Embryonic facial prominence (tissue), 1 donor: ENCODE data around the gene STOX1.
"Not testable (repeated sequence)": the region's sequence is repeated elsewhere in the genome, so short reads cannot be mapped to it uniquely, and the experiment has no call there.

Source experiments
- DNase-seq: peaks from one replicate; pipeline ENCODE4 v3.0.0-alpha.2; 2016; ENCODE audit errors: extremely low spot score

The STOX1 gene, protein sequence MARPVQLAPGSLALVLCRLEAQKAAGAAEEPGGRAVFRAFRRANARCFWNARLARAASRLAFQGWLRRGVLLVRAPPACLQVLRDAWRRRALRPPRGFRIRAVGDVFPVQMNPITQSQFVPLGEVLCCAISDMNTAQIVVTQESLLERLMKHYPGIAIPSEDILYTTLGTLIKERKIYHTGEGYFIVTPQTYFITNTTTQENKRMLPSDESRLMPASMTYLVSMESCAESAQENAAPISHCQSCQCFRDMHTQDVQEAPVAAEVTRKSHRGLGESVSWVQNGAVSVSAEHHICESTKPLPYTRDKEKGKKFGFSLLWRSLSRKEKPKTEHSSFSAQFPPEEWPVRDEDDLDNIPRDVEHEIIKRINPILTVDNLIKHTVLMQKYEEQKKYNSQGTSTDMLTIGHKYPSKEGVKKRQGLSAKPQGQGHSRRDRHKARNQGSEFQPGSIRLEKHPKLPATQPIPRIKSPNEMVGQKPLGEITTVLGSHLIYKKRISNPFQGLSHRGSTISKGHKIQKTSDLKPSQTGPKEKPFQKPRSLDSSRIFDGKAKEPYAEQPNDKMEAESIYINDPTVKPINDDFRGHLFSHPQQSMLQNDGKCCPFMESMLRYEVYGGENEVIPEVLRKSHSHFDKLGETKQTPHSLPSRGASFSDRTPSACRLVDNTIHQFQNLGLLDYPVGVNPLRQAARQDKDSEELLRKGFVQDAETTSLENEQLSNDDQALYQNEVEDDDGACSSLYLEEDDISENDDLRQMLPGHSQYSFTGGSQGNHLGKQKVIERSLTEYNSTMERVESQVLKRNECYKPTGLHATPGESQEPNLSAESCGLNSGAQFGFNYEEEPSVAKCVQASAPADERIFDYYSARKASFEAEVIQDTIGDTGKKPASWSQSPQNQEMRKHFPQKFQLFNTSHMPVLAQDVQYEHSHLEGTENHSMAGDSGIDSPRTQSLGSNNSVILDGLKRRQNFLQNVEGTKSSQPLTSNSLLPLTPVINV

DNA sequence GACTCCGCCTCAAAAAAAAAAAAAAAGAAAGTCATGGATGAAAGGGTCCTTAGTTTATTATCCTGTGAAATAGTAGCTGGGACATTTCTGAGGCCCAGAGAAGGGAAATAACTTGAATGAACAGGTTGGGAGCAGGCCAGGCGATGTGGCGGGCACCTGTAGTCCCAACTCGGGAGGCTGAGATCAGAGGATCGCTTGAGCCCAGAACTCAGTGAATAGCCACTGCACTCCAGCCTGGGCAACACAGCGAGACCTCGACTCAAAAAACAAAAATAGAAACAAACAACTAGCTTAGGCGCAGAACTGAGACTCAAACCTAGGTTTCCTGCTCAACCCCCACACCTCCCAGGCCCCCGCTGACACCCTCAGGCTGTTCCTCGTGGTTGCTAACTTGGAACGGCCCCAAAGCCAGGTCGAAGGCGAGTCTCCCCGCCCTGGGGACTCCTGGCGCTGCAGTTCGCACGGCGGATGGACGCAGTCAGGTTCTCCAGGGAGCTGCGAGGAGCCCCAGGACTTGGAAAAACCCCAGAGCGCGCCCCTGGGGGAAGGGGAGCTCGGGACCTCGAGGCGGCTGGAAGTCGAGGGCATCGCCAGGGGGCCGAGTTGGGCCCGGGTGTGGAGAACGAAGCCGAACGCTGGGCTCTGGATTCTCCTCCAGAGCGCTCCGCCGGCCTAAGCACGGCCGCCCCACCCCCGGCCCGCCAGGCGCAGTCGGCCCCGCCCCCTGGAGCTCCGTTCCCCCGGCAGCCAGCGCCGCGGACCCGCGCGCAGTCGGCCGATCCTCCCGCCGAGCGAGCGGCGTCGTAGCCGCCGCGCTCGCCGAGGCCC lies at the start of gene STOX1:
Gene STOX1 (plus strand): TSS at position 768 of the 828 bp plus-strand sequence. CDS start 93 bp downstream, outside the sequence.
- DNase-seq = peak; percentile 24

DNA sequence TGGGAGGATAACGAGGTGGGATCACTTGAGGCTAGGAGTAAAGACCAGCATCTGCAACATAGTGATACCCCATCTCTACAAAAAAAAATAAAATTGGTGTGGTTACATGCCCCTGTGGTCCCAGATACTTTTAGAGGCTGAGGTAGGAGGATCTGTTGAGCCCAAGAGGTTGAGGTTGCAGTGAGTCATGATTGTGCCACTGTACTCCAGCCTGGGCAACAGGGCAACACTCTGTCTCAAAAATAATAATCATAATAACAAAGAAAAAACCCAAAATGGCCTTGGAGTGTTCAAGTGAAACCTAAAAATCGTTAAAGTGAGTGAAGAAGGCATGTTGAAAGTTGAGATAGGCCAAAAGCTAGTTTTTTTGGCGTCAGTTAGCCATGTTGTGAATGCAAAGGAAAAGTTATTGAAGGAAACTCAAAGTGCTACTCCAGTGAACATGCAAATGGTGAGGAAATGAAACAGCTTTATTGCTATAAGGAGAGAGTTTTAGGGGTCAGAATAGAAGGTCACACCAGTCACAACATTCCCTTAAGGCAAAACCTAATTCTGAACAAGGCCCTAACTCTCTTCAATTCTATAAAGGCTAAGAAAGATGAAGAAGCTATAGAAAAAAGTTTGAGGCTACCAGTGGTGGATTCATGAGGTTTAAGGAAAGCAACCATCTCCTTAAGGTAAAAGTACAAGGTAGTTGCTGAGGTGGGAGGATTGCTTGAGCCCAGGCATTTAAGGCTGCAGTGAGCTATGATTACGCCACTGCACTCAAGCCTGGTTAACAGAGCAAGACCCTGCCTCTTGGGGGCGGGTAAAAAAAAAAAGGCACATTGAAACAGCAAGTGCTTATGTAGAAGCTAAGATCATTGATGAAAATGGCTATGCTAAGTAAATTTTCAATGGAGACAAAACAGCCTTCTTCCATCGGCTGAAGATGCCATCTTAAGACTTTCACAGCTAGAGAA lies 45.4 kb upstream of the STOX1 start:
- no peak for DNase-seq

DNA sequence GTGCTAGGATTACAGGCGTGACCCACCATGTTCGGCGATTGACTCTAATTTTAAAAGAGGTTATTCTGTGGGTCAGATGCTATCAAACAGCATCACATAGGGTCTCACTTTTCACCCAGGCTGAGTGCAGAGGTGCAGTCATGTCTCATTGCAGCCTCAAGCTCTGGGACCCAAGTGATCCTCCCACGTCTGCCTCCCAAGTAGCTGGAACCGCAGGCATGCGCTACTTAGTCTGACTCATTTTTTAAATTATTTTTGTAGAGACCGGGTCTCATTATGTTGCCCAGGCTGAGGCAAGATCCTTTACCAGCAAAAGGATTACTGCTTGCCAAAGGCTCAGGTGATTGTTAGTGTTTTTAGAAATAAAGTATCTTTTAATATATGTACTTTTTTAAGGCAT lies 42.9 kb upstream of the STOX1 start:
- no peak for DNase-seq

DNA sequence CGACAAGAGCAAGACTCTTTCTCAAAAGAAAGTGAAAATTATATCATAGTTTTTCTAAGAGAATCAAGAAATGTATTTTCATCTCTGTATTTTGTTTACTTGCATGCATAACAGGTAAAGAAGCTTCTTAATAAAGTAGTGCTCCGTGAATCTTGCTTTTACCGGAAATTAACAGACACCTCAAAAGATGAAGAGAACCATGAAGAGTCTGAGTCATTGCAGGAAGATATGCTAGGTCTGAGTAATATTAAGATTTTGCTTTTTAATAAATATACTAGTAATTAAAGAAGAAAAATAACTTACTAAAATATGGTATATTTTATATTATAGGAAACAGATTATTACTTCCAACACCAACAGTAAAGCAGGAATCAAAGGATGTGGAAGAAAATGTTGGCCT lies 39.5 kb upstream of the STOX1 start:
- no peak for DNase-seq

DNA sequence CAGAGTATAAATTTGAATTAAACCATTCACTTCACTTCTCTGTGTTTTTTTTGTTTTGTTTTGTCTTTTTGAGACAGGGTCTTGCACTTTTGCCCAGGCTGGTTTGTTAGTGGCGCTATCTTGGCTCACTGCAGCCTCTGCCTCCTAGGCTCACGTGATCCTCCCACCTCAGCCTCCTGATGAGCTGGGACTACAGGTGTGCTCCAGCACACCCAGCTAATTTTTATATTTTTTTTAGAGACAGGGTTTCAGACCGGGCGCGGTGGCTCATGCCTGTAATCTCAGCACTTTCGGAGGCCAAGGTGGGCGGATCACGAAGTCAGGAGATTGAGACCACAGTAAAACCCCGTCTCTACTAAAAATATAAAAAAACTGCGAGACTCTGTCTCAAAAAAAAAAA lies 36.9 kb upstream of the STOX1 start:
- DNase-seq = no peak

DNA sequence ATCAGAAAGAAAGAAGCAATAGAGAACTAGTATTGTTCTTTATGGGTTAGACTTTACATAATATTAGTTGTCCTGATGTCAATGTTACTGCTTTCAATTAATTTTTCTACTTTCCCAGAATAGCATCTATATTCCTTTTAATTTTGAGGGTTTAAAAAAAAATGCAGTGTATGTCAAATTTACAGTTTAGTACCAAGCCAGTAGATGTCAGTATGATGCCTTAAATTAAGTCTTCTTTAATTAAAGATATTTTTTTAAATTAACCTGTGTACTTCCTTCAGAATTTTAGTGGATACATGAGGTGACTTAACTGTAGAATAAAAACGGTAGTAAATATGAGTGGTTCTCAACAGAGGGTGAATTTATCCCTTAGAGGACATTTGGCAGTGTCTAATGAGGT lies 35.2 kb upstream of the STOX1 start:
- DNase-seq = no peak

DNA sequence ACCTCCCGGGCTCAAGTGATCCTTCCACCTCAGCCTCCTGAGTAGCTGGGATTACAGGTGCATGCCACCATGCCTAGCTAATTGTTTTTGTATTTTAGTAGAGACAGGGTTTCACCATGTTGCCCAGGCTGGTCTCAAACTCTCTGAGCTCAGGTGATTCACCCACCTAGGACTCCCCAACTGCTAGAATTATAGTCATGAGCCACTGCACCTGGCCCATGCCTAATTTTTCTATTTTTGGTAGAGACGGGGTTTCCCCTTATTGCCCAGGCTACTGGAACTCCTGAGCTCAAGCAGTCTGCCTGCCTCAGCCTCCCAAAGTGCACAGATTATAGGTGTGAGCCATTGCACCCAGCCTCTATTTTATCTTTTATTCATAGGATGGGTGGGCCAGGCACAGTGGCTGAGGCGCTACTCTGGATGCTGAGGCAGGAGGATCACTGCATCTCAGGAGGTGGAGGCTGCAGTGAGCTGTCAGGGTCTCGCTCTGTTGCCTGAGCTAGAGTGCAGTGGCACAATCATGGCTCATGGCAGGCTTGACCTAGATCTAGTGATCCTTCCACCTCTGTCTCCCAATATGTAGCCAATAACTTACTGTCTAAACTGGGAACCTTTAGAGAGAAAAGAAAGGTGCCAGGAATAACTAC lies 31.3 kb upstream of the STOX1 start:
- DNase-seq = no peak

DNA sequence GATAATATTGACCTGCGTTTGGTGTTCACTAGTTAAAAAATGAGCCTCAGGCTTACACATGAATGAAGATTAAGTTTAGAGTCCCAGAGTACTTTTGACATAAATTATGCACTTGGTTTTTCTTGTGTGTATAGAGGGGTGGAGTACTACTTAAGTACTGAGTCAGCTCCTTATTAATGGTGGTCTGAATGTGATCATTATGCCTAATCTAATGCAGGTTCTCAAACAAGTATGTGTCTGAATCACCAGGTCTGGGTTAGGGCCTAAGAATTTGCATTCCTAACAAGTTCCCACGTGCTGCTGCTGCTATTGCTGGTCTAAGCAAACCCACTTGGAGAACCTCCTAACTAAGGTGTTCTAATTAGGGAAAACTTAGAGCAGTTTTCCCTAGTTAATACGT lies 30.7 kb upstream of the STOX1 start:
- DNase-seq = no peak

DNA sequence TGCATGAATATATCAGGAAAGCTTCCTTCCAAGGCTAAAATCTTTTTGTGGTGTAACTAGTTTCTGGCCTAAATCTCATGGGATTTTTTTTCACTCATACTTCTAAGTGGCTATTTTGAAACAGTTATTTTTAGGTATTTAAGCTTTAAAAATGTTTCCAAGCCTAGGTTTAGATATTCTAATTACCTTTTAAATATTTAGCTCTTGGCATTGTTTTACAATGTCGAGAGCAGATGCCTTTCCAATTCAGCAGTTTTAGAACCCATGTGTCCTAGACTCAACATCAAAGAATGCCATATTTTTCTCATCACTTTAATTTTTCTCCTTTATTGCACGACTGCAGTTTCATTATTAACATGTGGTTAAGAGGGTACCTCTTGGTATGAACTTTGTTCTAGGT lies 27.1 kb upstream of the STOX1 start:
- no peak for DNase-seq

DNA sequence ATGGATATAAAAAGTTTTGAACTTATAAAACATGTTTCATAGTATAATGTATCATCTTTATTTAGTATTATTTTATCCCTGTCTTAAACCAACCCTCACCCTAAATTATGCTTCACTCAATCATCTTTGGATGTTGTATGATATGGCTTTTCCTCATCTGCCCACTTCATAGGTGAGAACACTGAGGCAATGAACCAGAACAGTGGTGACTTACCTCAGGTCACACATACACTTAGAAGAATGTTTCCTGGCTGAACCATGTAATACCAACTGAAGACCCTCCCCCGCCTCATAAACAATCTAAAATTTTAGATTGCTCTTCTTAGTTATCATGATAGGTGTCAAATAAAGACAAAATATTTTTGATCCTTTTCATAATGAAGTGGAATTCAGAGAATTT lies 22.6 kb upstream of the STOX1 start:
- no peak for DNase-seq

DNA sequence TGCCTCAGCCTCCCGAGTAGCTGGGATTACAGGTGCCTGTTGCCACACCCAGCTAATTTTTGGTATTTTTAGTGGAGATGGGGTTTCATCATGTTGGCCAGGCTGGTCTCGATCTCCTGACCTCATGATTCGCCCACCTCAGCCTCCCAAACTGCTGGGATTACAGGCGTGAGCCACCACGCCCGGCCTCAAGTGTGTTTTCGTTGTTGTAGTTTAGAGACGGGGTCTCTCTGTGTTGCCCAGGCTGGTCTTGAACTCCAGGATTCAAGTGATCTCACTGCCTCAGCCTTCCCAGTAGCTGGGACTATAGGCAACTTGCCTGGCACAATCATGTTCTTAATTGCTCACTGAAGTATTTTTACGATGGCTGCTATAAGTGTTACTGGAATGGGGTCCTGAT lies 16.5 kb upstream of the STOX1 start:
- DNase-seq = not testable (repeated sequence)

DNA sequence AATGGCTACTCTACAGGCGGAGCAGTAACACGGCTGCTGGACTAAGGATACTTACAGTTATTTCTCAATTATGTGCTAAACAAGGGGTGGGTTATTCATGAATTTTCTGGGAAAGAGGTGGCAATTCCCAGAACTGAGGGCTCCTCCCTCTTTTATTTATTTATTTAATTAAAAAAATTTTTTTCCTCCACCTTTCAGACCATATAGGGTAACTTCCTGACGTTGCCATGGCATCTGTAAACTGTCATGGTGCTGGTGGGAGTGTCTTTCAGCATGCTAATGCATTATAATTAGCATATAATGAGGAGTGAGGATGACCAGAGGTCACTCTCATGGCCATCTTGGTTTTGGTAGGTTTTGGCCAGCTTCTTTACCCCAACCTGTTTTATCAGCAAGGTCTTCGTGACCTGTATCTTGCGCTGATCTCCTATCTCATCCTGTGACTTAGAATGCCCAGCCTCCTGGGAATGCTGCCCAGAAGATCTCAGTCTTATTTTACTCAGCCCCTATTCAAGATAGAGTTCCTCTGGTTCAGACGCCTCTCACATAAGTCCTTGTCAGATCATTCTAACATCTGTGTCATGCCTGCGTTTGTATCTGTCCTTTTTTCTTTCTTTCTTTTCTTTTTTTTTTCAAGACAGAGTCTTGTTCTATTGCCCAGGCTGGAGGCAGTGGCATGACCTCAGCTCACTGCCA lies 15.9 kb upstream of the STOX1 start:
- no peak for DNase-seq

DNA sequence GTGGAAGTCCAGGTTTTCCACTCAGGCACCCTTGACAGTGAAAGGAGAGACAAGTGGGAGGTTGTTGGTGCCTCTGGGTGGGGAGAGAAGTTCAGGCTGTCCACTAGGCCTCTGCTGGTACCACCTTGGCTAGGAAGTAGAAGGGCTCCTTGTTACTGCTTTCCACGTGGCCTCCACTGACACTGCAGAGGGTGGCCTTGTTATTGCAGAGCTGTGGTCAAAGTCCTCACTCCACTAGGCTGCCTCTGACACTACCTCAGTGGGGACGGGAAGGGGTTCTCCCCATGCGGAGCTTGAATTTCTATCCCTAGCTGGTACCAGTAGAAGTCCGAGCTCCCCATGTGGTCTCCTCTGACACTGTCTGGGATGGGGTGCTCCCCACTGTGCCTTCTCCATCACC lies 14.9 kb upstream of the STOX1 start:
- DNase-seq = no peak

DNA sequence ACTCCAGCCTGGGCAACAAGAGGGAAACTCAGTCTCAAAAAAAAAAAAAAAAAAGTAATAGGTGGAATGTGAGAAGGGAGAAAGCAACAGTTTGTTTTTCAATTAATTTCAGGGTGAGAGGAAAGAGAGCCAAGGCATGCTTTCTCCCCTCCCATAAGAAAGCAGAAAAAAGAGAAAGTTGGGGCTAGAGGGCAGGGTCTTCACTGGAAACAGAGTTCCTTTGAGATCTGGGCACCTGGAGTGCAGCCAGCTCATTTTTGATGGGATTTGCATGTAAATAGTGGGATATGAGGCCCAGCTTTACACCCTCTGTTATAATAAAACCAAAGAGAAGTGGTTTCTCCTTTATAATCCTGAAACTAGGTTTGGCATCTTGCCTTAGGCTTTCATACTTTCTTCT lies 13.8 kb upstream of the STOX1 start:
- DNase-seq = no peak

DNA sequence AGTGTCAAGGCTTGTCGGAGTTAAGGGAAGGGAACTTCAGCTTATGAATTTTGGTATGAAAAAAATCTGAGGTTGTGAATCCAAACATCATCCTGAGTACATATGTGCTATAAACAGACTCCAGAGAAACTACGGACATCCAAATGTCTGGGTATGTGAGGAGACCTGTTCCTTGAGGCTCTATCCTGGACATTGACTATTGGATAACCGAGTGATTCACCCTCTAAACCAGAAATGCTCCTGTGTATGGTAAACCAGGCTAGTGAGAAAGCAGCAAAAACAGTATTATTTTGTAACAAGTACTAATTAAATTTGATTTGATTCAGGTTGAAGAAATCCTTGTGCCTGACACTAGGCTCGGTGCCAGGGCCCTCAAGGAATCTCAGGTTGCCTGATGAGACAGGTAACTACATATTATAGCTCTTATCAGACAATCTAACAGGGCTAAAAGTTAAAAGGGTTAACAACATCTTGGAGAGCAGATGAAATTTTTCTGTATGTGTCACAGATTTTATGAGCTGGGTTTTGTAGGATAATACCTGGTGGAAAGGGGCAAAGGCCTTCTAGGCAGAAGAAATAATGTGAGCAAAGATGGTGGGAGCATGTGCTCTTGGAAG lies 10.4 kb upstream of the STOX1 start:
- DNase-seq = no peak

DNA sequence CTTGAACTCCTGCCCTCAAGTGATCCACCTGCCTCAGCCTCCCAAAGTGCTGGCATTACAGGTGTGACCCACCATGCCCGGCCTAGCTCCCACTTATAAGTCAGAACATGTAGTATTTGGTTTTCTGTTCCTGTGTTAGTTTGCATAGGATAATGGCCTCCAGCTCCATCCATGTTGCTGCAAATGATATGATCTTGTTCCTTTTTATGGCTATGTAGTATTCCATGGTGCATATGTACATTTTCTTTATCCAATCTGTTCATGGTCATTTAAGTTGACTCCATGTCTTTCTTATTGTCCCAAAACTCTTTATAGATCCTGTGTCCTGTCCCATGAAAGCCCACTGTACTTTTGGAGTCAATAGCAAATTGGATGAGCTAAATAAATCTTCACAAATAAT lies 7.0 kb upstream of the STOX1 start:
- DNase-seq = not testable (repeated sequence)

DNA sequence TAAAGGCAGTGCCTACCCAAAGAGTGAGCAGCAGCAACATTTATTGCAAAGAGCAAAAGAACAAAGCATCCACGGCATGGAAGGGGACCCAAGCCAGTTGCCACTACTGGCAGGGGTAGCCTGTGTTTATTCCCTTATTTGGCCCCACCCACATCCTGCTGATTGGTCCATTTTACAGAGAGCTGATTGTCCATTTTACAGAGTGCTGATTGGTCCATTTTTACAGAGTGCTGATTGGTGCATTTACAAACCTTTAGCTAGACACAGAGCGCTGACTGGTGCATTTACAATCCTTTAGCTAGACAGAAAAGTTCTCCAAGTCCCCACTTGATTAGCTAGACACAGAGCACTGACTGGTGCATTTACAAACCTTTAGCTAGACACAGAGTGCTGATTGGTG lies 4.7 kb upstream of the STOX1 start:
- DNase-seq = not testable (repeated sequence)

DNA sequence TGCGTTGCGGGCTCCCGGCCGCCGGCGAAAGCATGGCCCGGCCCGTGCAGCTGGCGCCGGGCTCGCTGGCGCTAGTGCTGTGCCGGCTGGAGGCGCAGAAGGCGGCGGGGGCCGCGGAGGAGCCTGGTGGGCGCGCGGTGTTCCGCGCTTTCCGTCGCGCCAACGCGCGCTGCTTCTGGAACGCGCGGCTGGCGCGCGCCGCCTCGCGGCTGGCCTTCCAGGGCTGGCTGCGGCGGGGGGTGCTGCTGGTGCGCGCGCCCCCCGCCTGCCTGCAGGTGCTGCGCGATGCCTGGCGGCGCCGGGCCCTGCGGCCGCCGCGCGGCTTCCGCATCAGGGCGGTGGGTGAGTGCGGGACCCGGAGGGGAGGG lies 245 bp downstream of the STOX1 start:
- not testable (repeated sequence) for DNase-seq

DNA sequence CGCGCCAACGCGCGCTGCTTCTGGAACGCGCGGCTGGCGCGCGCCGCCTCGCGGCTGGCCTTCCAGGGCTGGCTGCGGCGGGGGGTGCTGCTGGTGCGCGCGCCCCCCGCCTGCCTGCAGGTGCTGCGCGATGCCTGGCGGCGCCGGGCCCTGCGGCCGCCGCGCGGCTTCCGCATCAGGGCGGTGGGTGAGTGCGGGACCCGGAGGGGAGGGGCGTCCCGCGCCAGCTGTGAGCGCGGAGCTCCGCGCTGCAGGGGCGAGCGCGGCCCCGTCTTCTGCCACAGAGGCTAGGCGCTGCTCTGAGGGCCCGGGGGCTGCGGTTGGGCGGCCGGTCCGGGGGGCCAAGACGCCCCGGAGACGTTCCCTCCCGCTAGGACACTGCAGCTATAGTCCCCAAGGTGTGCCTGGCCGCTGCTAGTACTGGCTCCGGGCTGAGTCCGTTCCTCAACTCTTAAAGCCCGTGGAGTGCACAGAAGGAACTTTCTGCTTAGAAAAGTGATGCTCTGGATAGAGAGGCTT lies 811 bp downstream of the STOX1 start:
- DNase-seq = not testable (repeated sequence)
